ENCODE results near the gene RFT1. TPM values are rescaled to one million over a fixed set of nuclear protein-coding genes. Genes with fewer than 3 reads are reported as not detected.

RFT1 gene
- total RNA-seq, 4 donors from 2014 or later = 12.0 to 18.6 (median 14.6) TPM

DNA sequence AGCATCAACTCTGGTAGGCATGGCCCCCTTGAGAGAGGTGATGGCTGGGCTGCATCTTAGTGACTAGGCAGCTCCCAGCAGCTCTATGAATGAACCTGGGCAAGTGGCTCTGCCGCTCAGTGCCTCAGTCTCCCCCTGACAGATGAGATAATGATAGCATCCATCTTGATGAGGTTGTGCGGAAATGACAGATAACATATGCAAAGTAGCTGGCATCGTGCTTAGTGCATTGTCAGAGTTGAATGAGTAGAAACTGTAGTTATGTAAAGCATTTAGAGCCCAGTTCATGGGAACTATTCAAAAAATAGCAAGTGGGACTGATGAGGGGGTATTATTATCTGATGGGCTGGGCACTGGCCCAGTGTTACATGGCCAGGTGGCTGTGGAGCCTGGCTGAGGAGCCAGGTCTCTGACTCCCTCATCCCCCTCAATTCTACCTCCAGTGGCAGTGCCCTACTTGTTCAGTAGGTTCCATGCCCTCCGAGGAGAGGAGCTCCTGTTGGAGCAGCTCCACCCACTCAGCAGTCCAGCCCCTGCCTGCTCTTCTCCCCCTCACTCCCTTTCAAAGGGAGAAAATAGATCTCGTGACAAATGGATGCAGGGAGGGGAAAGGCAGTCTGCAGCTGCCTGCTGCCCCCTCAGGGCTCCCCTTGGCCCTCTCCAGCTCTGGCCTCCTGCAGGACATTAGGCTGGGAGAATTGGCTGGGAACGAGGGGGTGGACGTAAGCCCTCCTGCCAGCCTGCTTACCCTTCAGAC is 37.4 kb upstream of the RFT1 start:
- WGBS, 2 donors = 44 to 52% methylated on average over 7 of the region's 7 CpGs
- Histone ChIP-seq H3K27me3 (no peaks in the 10 kb centered on the region), H3K36me3 (no peaks in the 10 kb centered on the region), H3K4me1 (peaks cover 0 to 88% (median 58%) of the 10 kb centered on the region in 4 donors), H3K4me3 (peak overlapping the region in 1 of 4 donors; percentile 20), H3K9me3 (no peaks in the 10 kb centered on the region), H3K27ac (peak overlapping the region in 3 of 4 donors; percentile 58 to 80 (median 79))
- TF ChIP-seq, protein P1, sequence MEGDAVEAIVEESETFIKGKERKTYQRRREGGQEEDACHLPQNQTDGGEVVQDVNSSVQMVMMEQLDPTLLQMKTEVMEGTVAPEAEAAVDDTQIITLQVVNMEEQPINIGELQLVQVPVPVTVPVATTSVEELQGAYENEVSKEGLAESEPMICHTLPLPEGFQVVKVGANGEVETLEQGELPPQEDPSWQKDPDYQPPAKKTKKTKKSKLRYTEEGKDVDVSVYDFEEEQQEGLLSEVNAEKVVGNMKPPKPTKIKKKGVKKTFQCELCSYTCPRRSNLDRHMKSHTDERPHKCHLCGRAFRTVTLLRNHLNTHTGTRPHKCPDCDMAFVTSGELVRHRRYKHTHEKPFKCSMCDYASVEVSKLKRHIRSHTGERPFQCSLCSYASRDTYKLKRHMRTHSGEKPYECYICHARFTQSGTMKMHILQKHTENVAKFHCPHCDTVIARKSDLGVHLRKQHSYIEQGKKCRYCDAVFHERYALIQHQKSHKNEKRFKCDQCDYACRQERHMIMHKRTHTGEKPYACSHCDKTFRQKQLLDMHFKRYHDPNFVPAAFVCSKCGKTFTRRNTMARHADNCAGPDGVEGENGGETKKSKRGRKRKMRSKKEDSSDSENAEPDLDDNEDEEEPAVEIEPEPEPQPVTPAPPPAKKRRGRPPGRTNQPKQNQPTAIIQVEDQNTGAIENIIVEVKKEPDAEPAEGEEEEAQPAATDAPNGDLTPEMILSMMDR (IDR thresholded peaks at IDR 0.05) = no peak
- no peak for TF ChIP-seq POLR2A (IDR thresholded peaks at IDR 0.05)
- TF ChIP-seq EP300 (IDR thresholded peaks at IDR 0.05) = no peak
- no peak for DNase-seq (ENCODE audit: low spot score in 2 of 2)

DNA sequence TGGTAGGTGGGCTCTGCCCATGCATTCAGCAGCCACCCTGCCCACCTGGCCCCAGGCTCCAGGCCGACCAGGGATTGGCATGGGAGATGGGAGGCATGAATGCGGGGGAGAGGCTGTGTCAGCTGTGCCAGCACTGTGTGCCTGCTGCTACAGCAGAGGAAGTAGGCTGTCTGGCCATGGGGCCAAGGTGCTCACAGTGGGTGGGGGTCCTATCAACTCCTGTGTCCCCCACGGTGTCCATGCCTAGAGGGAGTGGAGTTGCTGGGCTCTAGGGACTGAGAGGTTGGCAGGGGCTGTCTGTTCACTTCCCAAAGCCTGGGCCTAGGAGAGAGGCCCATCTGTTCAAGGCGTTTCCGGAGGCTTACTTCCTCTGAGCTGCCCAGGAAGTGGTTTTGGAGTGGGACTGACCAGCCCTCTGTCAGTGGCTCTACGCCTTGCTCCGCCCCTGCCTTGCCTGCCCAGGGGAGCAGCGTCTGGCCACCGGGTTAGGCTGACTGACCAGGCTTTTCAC is 36.6 kb upstream of the RFT1 start:
- Histone ChIP-seq H3K9me3 (no peaks in the 10 kb centered on the region), H3K36me3 (no peaks in the 10 kb centered on the region), H3K4me3 (peak overlapping the region in 1 of 4 donors; percentile 20), H3K4me1 (peaks cover 0 to 87% (median 56%) of the 10 kb centered on the region in 4 donors), H3K27me3 (no peaks in the 10 kb centered on the region), H3K27ac (peak overlapping the region in 3 of 4 donors; percentile 58 to 80 (median 79))
- WGBS, 2 donors = 20 to 27% methylated on average over 3 to 5 of the region's 9 CpGs
- TF ChIP-seq POLR2A (IDR thresholded peaks at IDR 0.05) = peak in 1 of 2 donors; percentile 10
- TF ChIP-seq, protein P1 (IDR thresholded peaks at IDR 0.05) = no peak
- peak in 1 of 2 donors; percentile 60 for TF ChIP-seq EP300 (IDR thresholded peaks at IDR 0.05)
- peak; percentile 33 to 56 for DNase-seq (ENCODE audit: low spot score in 2 of 2)

GRCh38 chr3:53166206-53166605 is 36.0 kb upstream of the RFT1 start:
- Histone ChIP-seq H3K27me3 (no peaks in the 10 kb centered on the region), H3K4me3 (no peak overlapping the region), H3K36me3 (no peaks in the 10 kb centered on the region), H3K9me3 (no peaks in the 10 kb centered on the region), H3K4me1 (peaks cover 0 to 81% (median 53%) of the 10 kb centered on the region in 4 donors), H3K27ac (peak overlapping the region in 2 of 4 donors; percentile 79 to 80)
- no peak for DNase-seq (ENCODE audit: low spot score in 2 of 2)
- WGBS, 2 donors = 78 to 100% methylated on average over 2 to 4 of the region's 4 CpGs
- TF ChIP-seq POLR2A (IDR thresholded peaks at IDR 0.05) = no peak
- TF ChIP-seq, protein P1 (IDR thresholded peaks at IDR 0.05) = no peak
- TF ChIP-seq EP300 (IDR thresholded peaks at IDR 0.05) = no peak

GRCh38 chr3:53164911-53165310 is 34.7 kb upstream of the RFT1 start:
- DNase-seq (ENCODE audit: low spot score in 2 of 2) = no peak
- H3K27me3 ChIP-seq = no peaks in the 10 kb centered on the region
- no peaks in the 10 kb centered on the region for H3K9me3 ChIP-seq
- peaks cover 0 to 78% (median 47%) of the 10 kb centered on the region in 4 donors for H3K4me1 ChIP-seq
- TF ChIP-seq POLR2A (IDR thresholded peaks at IDR 0.05) (no peak), EP300 (IDR thresholded peaks at IDR 0.05) (no peak)
- TF ChIP-seq, protein P1 (IDR thresholded peaks at IDR 0.05) = no peak
- H3K27ac ChIP-seq = peak overlapping the region in 1 of 4 donors; percentile 79
- no peak overlapping the region for H3K4me3 ChIP-seq
- 61 to 74% methylated on average over 9 of the region's 9 CpGs for WGBS, 2 donors
- H3K36me3 ChIP-seq = no peaks in the 10 kb centered on the region
